Right lobe of liver (tissue), 6 donors: ENCODE results near the gene SLU7. TPM values are rescaled to one million over a fixed set of nuclear protein-coding genes. Genes with fewer than 3 reads are reported as not detected.

Experiments
- ATAC-seq, 4 donors: fragments of 200-7000 bp; cut with Tn5 transposase; one replicate each; pipeline ENCODE4 v1.9.1; 2020; ENCODE audit warnings: mild to moderate bottlenecking in 4 of 4, moderate library complexity in 4 of 4
- DNase-seq, 3 donors: peaks; one replicate each; pipeline ENCODE4 v3.0.0-alpha.2; 2020
- H3K27ac ChIP-seq, 3 donors: fragments of 200-600 bp; one replicate each; pipeline ENCODE4 v1.8.0; 2022
- H3K27me3 ChIP-seq, 2 donors: fragments of 200-600 bp; one replicate each; pipeline ENCODE4 v1.8.0; 2022
- H3K36me3 ChIP-seq, 4 donors: fragments of 200-600 bp; sonication (generic) in 1 of 4; one replicate each; pipeline versions ENCODE4 v1.5.1 to v1.8.0; 2017 to 2022; ENCODE audit warnings: control low read depth in 1 of 4
- H3K4me1 ChIP-seq, 4 donors: fragments of 200-600 bp; sonication (generic) in 1 of 4; one replicate each; pipeline versions ENCODE4 v1.5.1 to v1.8.0; 2017 to 2022; ENCODE audit warnings: control low read depth in 1 of 4
- H3K4me3 ChIP-seq, 3 donors: fragments of 200-600 bp; one replicate each; pipeline ENCODE4 v1.8.0; 2022
- H3K9me3 ChIP-seq, 4 donors: fragments of 200-600 bp; sonication (generic) in 1 of 4; one replicate each; pipeline versions ENCODE4 v1.5.1 to v1.8.0; 2017 to 2022; ENCODE audit warnings: control low read depth in 1 of 4
- POLR2A ChIP-seq: fragments of 450-650 bp; IDR thresholded peaks from one replicate; pipeline ENCODE4 v1.6.1; 2017; ENCODE audit warnings: antibody characterized with exemption, mild to moderate bottlenecking
- whole genome bisulfite sequencing: methylation state at CpG from one replicate; pipeline ENCODE4 v1.1.6; 2018; ENCODE audit warnings: low coverage, low lambda C conversion rate; ENCODE audit not compliant: insufficient coverage; ENCODE audit errors: missing lambda C conversion rate; 5-methylcytosine and 5-hydroxymethylcytosine counted together
- intact Hi-C, 2 donors: fragments of 100-400 bp; cut with DNase I; formaldehyde crosslinking; loops; one replicate each; pipeline versions ENCODE4 v1.11.2 to v1.14.1; 2022
- total RNA-seq, 6 experiments: library from RNA; depleted of rRNA in 2 of 6; stranded (reverse); fragments of >200 nt in 2 of 6; fragmentation: NEBNext Ultra II Directional in 3 of 6; extraction: Animal tissue kit (Norgen Biotek cat#: 25700) in 3 of 6; gene quantifications; one replicate each; pipeline versions ENCODE4 v1.1.0 to v1.2.4, GENCODE V29; 2016 to 2023
- TF ChIP-seq, protein P1 (sequence below), 4 donors: fragments of 200-600 bp in 3 of 4; fragments of 450-650 bp in 1 of 4; IDR thresholded peaks; one replicate each; pipeline versions ENCODE4 v1.5.1 to v1.8.0; 2016 to 2022; ENCODE audit warnings: antibody characterized with exemption in 4 of 4, mild to moderate bottlenecking in 2 of 4
- donor health status: DM: no; HTN: yes; CAD: no.
- donor health status: DM: no; HTN: no; CAD: no.
- donor health status: DM: no; HTN: no; CAD: no.
- donor health status: DM: no; HTN: yes; CAD: no.
- donor health status: DM: no; HTN: yes; CAD: no.

SLU7 gene
- total RNA-seq, 6 experiments from 2014 or later = 11.6 to 19.4 (median 17.0) TPM

DNA sequence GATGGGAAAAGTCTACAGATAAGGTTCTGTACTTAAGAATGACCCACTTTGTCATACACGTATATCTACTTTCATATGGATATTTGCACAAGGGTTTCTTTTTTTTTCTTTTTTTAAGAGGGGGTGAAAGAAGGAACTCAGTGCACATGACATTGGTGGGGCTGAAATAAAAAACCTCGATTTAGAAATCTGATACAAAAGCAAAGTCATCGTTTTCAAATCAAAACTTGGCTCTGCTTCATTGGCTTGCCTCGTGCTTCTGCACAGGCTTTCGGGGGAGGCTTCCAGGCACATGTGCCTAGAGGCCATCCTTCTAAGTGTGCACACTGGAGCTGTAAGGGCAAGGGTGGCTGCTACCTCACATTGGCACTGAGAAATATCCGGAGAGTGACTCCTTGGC is 33.9 kb upstream of the SLU7 start:
- no peak overlapping the region for H3K27ac ChIP-seq
- TF ChIP-seq POLR2A = no peak
- TF ChIP-seq, protein P1, sequence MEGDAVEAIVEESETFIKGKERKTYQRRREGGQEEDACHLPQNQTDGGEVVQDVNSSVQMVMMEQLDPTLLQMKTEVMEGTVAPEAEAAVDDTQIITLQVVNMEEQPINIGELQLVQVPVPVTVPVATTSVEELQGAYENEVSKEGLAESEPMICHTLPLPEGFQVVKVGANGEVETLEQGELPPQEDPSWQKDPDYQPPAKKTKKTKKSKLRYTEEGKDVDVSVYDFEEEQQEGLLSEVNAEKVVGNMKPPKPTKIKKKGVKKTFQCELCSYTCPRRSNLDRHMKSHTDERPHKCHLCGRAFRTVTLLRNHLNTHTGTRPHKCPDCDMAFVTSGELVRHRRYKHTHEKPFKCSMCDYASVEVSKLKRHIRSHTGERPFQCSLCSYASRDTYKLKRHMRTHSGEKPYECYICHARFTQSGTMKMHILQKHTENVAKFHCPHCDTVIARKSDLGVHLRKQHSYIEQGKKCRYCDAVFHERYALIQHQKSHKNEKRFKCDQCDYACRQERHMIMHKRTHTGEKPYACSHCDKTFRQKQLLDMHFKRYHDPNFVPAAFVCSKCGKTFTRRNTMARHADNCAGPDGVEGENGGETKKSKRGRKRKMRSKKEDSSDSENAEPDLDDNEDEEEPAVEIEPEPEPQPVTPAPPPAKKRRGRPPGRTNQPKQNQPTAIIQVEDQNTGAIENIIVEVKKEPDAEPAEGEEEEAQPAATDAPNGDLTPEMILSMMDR (IDR thresholded peaks at IDR 0.05) = no peak
- H3K4me1 ChIP-seq = no peaks in the 10 kb centered on the region
- intact Hi-C loops = no loop called here
- peak in 3 of 4 donors; percentile 24 to 62 (median 43) for ATAC-seq
- no peak for DNase-seq
- H3K27me3 ChIP-seq = no peaks in the 10 kb centered on the region
- no peak overlapping the region for H3K4me3 ChIP-seq
- H3K9me3 ChIP-seq = no peaks in the 10 kb centered on the region
- 39% methylated on average over 5 of the region's 6 CpGs for WGBS
- no peaks in the 10 kb centered on the region for H3K36me3 ChIP-seq

DNA sequence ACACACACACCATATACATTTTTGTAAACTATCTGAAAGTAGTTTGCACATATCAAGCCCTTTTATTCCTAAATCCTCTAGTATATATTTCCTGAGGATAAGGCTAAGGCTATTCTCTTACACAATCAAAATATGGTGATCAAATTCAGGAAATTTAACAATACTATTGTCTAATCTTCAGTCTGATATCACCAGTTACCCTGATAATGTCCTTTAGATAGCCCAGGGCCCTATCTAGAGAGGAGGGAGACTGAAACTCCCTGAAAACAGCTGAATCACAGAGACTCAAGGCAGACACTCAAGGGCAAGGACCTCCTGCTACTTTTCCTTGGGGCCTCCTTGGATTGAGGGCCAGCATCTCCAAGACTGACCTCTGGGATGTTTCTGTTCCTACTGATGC is 33.2 kb upstream of the SLU7 start:
- intact Hi-C loops = no loop called here
- DNase-seq = no peak
- Histone ChIP-seq H3K27me3 (no peaks in the 10 kb centered on the region), H3K4me1 (no peaks in the 10 kb centered on the region), H3K36me3 (no peaks in the 10 kb centered on the region), H3K27ac (no peak overlapping the region), H3K4me3 (no peak overlapping the region), H3K9me3 (no peaks in the 10 kb centered on the region)
- ATAC-seq = no peak
- TF ChIP-seq, protein P1 (IDR thresholded peaks at IDR 0.05) = no peak
- no peak for TF ChIP-seq POLR2A

DNA sequence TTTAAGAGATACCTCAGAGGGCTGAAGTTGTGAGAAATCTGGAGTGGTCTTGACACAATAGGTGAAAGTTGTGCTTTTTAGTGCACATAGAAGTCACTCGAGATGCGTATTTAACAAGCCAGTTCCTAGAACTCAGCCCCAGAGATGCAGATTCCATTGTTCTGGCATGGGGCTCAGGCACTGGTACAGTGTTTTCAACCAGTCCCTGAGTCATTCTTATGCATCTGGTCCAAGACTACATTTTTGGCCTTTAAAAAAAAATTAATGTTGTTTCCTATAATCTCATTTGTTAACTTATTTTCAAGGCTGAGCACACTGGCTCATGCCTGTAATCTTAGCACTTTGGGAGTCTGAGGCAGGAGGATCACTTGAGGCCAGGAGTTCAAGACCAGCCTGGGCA is 32.4 kb upstream of the SLU7 start:
- 87% methylated on average over 2 of the region's 2 CpGs for WGBS
- H3K4me1 ChIP-seq = no peaks in the 10 kb centered on the region
- no peak overlapping the region for H3K4me3 ChIP-seq
- DNase-seq (no peak), ATAC-seq (no peak)
- no peak overlapping the region for H3K27ac ChIP-seq
- no peak for TF ChIP-seq POLR2A
- TF ChIP-seq, protein P1 (IDR thresholded peaks at IDR 0.05) = no peak
- intact Hi-C loops = no loop called here
- no peaks in the 10 kb centered on the region for H3K9me3 ChIP-seq
- no peaks in the 10 kb centered on the region for H3K27me3 ChIP-seq
- no peaks in the 10 kb centered on the region for H3K36me3 ChIP-seq

DNA sequence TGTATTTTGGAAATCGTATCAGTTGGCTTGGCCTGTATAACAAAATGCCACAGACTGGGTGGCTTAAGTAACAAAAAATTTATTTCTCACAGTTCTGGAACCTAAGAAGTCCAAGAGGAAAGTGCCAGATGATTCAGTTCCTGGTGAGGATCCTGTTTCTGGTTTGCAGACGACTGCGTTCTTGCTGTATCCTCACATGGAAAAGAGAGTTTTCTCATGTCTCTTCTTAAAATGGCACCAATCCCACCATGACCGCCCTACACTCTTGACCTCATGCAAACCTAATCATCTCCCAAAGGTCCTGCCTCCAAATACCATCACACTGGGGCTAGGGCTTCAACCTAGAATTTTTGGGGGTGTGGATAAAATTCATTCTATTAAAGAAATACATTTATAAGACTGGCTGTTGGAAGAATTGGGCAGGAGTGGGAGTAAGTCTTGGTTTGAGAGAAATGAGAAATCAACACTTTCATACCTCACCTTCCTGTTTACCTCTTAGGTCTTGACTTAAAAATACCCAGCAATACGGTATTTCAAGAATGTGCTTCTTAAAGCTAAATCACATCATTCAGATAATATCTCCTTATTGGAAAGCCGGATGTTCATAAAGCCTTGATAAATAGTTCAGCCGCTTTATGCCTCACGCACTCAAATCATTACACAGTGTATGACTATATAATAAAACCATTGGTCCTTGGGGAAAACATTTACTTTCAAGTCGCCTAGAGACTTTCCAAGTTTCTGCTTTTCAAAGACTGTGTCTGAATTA is 31.5 kb upstream of the SLU7 start:
- TF ChIP-seq POLR2A = no peak
- TF ChIP-seq, protein P1 (IDR thresholded peaks at IDR 0.05) = no peak
- intact Hi-C loops = no loop called here
- Histone ChIP-seq H3K27ac (no peak overlapping the region), H3K4me3 (no peak overlapping the region), H3K36me3 (no peaks in the 10 kb centered on the region), H3K9me3 (no peaks in the 10 kb centered on the region), H3K27me3 (no peaks in the 10 kb centered on the region), H3K4me1 (no peaks in the 10 kb centered on the region)
- 74% methylated on average over 9 of the region's 9 CpGs for WGBS
- DNase-seq = no peak
- no peak for ATAC-seq
